ENCODE measurements around the gene LPAR6.
"Not testable (repeated sequence)": the region's sequence is repeated elsewhere in the genome, so short reads cannot be mapped to it uniquely, and the experiment has no call there.

Gene LPAR6

GRCh38 chr13:48431431-48431830 is 18.5 kb upstream of the LPAR6 start:
- no peak for TF ChIP-seq EZH2phosphoT487 (conservative IDR thresholded peaks at IDR 0.05; ENCODE audit: low read length)
- TF ChIP-seq, protein P1, sequence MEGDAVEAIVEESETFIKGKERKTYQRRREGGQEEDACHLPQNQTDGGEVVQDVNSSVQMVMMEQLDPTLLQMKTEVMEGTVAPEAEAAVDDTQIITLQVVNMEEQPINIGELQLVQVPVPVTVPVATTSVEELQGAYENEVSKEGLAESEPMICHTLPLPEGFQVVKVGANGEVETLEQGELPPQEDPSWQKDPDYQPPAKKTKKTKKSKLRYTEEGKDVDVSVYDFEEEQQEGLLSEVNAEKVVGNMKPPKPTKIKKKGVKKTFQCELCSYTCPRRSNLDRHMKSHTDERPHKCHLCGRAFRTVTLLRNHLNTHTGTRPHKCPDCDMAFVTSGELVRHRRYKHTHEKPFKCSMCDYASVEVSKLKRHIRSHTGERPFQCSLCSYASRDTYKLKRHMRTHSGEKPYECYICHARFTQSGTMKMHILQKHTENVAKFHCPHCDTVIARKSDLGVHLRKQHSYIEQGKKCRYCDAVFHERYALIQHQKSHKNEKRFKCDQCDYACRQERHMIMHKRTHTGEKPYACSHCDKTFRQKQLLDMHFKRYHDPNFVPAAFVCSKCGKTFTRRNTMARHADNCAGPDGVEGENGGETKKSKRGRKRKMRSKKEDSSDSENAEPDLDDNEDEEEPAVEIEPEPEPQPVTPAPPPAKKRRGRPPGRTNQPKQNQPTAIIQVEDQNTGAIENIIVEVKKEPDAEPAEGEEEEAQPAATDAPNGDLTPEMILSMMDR (IDR thresholded peaks at IDR 0.05; ENCODE audit: insufficient read depth, low read length, poor library complexity, severe bottlenecking) = no peak
- no peak overlapping the region for H3K27ac ChIP-seq (ENCODE audit: low read depth, low read length)
- no peaks in the 10 kb centered on the region for H3K79me2 ChIP-seq (ENCODE audit: insufficient read depth, low read length)
- no peaks in the 10 kb centered on the region for H4K20me1 ChIP-seq (ENCODE audit: low read depth, low read length)
- no peak overlapping the region for H3K9ac ChIP-seq (ENCODE audit: low read length)
- H3K9me2 ChIP-seq (replicated peaks; ENCODE audit: insufficient read depth, low read length) = no peaks in the 10 kb centered on the region
- H3K36me3 ChIP-seq (ENCODE audit: low read length) = peaks cover 7% of the 10 kb centered on the region; the same call in 1 of the 2 replicates
- H3F3A ChIP-seq (ENCODE audit: insufficient read depth) = no peaks in the 10 kb centered on the region; the same call in 1 of the 2 replicates
- H3K27me3 ChIP-seq (ENCODE audit: low read length) = no peaks in the 10 kb centered on the region
- no peak overlapping the region for H2AFZ ChIP-seq (ENCODE audit: low read depth, low read length, severe bottlenecking)
- H3K4me2 ChIP-seq (ENCODE audit: low read depth, low read length, poor library complexity, severe bottlenecking) = no peak overlapping the region
- no peak overlapping the region for H3K4me3 ChIP-seq (ENCODE audit: insufficient read depth, low read length, poor library complexity, severe bottlenecking)
- no peaks in the 10 kb centered on the region for H3K9me3 ChIP-seq (ENCODE audit: insufficient read depth, low read length)

- no peaks in the 10 kb centered on the region for H4K20me1 ChIP-seq (ENCODE audit: low read depth, low read length)
- no peak overlapping the region for H3K4me3 ChIP-seq (ENCODE audit: insufficient read depth, low read length, poor library complexity, severe bottlenecking)
- H3F3A ChIP-seq (ENCODE audit: insufficient read depth) = no peaks in the 10 kb centered on the region; the same call in 1 of the 2 replicates
- no peaks in the 10 kb centered on the region for H3K9me2 ChIP-seq (replicated peaks; ENCODE audit: insufficient read depth, low read length)
- H3K27me3 ChIP-seq (ENCODE audit: low read length) = no peaks in the 10 kb centered on the region
- no peak overlapping the region for H3K4me2 ChIP-seq (ENCODE audit: low read depth, low read length, poor library complexity, severe bottlenecking)
- H3K79me2 ChIP-seq (ENCODE audit: insufficient read depth, low read length) = no peaks in the 10 kb centered on the region
- no peak overlapping the region for H3K9ac ChIP-seq (ENCODE audit: low read length)
- H3K36me3 ChIP-seq (ENCODE audit: low read length) = 0 out of 2 replicates have a peak, but pooled peaks cover 3% of the 10 kb centered on the region
- H2AFZ ChIP-seq (ENCODE audit: low read depth, low read length, severe bottlenecking) = no peak overlapping the region
- no peak overlapping the region for H3K27ac ChIP-seq (ENCODE audit: low read depth, low read length)
- H3K9me3 ChIP-seq (ENCODE audit: insufficient read depth, low read length) = no peaks in the 10 kb centered on the region
- TF ChIP-seq, protein P1 (IDR thresholded peaks at IDR 0.05; ENCODE audit: insufficient read depth, low read length, poor library complexity, severe bottlenecking) = no peak
- no peak for TF ChIP-seq EZH2phosphoT487 (conservative IDR thresholded peaks at IDR 0.05; ENCODE audit: low read length)
Observed at GRCh38 chr13:48429886-48430285, 17.0 kb upstream of the LPAR6 start.

- H3K79me2 ChIP-seq (ENCODE audit: insufficient read depth, low read length) = no peaks in the 10 kb centered on the region
- no peaks in the 10 kb centered on the region for H4K20me1 ChIP-seq (ENCODE audit: low read depth, low read length)
- H3K9me3 ChIP-seq (ENCODE audit: insufficient read depth, low read length) = no peaks in the 10 kb centered on the region
- H3K27me3 ChIP-seq (ENCODE audit: low read length) = no peaks in the 10 kb centered on the region
- no peak overlapping the region for H3K4me3 ChIP-seq (ENCODE audit: insufficient read depth, low read length, poor library complexity, severe bottlenecking)
- H3K9ac ChIP-seq (ENCODE audit: low read length) = no peak overlapping the region
- no peak overlapping the region for H3K27ac ChIP-seq (ENCODE audit: low read depth, low read length)
- TF ChIP-seq, protein P1 (IDR thresholded peaks at IDR 0.05; ENCODE audit: insufficient read depth, low read length, poor library complexity, severe bottlenecking) = no peak
- TF ChIP-seq EZH2phosphoT487 (conservative IDR thresholded peaks at IDR 0.05; ENCODE audit: low read length) = no peak
- H3F3A ChIP-seq (ENCODE audit: insufficient read depth) = no peaks in the 10 kb centered on the region; the same call in 1 of the 2 replicates
- H3K4me2 ChIP-seq (ENCODE audit: low read depth, low read length, poor library complexity, severe bottlenecking) = no peak overlapping the region
- no peaks in the 10 kb centered on the region for H3K9me2 ChIP-seq (replicated peaks; ENCODE audit: insufficient read depth, low read length)
- H3K36me3 ChIP-seq (ENCODE audit: low read length) = 0 out of 2 replicates have a peak, but pooled peaks cover 3% of the 10 kb centered on the region
- no peak overlapping the region for H2AFZ ChIP-seq (ENCODE audit: low read depth, low read length, severe bottlenecking)
Observed at GRCh38 chr13:48429036-48429435, 16.1 kb upstream of the LPAR6 start.

DNA sequence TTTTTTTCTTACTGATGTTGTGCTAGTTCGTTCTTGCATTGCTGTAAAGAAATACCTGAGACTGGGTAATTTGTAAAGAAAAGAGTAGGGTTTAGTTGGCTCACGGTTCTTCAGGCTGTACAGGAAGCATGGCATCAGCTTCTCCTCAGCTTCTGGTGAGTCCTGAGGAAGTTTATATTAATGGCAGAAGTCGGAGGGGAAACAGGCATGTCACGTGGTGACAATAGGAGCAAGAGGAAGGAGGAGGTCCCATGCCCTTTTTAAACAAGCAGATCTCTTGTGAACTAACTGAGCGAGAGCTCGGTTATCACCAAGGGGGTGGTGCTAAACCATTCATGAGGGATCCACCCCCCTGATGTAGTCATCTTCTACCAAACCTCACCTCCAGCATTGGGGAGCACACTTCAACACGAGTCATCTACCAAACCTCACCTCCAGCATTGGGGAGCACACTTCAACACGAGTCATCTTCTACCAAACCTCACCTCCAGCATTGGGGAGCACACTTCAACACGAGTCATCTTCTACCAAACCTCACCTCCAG is 13.9 kb upstream of the LPAR6 start:
- H3K27me3 ChIP-seq (ENCODE audit: low read length); H4K20me1 ChIP-seq (ENCODE audit: low read depth, low read length); H3K9me2 ChIP-seq (replicated peaks; ENCODE audit: insufficient read depth, low read length); H3K9me3 ChIP-seq (ENCODE audit: insufficient read depth, low read length); H3K9ac ChIP-seq (ENCODE audit: low read length); H2AFZ ChIP-seq (ENCODE audit: low read depth, low read length, severe bottlenecking); H3K27ac ChIP-seq (ENCODE audit: low read depth, low read length); H3K4me2 ChIP-seq (ENCODE audit: low read depth, low read length, poor library complexity, severe bottlenecking); H3F3A ChIP-seq (ENCODE audit: insufficient read depth); H3K4me3 ChIP-seq (ENCODE audit: insufficient read depth, low read length, poor library complexity, severe bottlenecking); H3K36me3 ChIP-seq (ENCODE audit: low read length); H3K79me2 ChIP-seq (ENCODE audit: insufficient read depth, low read length): not testable (repeated sequence)

Data from SU-DHL-6 (cell line).